ENCODE measurements around the gene OR51B6.
"Not testable (repeated sequence)": the region's sequence is repeated elsewhere in the genome, so short reads cannot be mapped to it uniquely, and the experiment has no call there.

OR51B6 gene, protein sequence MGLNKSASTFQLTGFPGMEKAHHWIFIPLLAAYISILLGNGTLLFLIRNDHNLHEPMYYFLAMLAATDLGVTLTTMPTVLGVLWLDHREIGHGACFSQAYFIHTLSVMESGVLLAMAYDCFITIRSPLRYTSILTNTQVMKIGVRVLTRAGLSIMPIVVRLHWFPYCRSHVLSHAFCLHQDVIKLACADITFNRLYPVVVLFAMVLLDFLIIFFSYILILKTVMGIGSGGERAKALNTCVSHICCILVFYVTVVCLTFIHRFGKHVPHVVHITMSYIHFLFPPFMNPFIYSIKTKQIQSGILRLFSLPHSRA

DNA sequence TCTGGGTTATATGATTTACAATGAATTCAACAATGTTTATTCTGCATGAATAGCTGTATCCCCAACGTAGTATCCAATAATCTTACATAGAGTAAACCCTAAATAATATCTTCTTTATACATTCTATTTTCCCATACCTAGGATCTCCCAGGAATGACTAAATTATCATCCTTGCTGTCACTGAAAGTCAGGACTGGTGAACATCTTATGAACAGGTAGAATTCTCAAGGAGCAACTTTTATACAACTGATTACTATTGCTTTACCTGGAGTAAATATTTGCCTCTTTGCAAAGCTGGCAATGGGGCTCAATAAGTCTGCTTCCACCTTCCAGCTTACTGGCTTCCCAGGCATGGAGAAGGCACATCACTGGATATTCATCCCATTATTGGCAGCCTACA, at the start of gene OR51B6:
OR51B6 (plus strand) TSS at position 301 of the 400 bp plus-strand sequence; CDS start at position 301, 0 bp downstream.
- no peak for DNase-seq (ENCODE audit: low spot score)

DNA sequence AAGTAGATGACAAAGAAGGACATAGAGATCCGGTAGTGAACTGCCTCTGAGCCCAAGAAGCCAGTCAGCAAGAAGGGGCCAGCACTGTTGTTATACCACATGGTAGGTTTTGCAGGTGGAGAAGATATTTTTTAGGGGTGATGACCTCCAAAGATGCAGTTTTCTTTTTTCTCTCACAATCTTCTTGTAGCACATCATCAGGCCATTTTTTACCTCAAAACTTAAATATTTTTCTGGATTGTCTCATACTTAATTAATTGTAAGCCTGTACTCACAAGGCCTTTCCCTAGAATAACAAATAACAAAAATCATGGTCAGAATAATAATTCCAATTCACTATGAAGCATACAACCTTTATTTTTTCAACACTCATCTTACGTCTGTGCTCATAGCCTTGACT, 49.5 kb upstream of the OR51B6 start, which contains the start of gene OR51B4:
OR51B4 (minus strand) TSS at position 101 of the 400 bp plus-strand sequence; CDS start at position 101, 0 bp downstream.
- no peak for DNase-seq (ENCODE audit: low spot score)

DNA sequence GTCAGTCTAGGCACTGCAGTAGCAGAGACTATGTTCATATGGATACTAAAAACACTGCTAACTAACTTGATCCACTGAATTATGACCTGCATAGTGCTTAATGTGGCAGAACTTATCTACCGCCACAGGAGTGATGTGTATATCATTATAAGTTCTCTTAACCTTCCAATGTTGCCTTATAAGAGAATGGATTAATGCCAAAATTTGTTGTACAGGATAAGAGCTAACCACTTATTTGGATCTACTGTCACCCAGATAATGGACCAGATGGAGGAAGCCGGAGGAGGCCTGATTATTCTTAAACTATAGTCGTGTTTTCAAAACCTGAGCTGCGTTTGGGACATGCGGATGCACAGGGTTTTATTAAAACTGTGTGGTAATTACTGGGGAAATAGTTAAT, 47.7 kb upstream of the OR51B6 start:
- DNase-seq (ENCODE audit: low spot score), result no peak

DNA sequence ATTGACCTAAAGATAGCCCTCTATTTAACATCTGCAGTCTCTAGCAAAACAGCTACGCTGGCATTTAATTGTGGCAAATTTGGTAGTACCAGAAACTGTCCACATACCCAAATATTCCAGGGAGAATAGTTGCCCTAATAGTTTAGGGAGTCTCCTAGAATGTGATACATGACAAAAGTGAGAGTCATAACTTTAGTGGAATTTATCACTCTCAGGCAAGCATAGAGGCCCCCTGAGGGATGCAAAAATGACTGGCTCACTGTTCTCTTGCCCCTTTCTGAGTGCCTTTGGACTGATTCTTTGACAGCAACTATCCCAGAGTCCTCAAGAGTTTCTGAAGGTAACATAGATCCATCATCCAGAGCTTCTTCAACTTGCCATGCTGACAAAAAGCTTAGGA, 47.3 kb upstream of the OR51B6 start:
- DNase-seq (ENCODE audit: low spot score), result no peak

DNA sequence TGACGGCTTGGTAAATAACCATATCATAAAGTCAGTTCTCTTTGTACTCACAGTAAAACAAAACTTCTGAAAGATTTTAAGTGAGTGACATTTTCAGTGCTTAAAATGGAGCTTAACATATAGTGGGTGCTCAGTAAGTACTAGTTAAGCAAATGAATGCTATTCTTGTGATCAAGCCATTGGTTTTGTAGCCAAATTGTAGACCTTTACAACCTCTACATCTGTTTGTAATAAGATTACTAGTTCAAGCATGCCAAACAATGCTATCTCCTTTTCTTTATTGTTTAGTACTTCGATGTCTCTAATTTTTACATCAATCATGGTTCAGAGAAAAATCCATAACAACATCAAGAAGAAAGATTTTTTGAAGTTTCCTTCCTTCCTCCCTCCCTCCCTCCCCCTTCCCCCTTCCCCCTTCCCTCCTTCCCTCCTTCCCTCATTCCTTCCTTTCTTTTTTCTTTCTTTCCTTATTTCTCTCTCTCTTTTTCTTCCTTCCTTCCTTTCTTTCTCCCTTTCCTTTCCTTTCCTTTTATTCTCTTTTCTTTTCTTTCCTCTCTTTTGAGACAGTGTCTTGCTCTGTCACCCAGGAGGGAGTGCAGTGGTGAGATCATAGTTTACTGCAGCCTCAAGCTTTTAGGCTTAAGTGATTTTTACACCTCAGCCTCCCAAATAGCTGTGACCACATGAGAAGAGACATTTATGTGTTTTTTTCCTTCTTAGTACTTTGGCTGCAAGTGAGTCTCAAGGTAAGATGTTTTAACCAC, 43.9 kb upstream of the OR51B6 start:
- no peak for DNase-seq (ENCODE audit: low spot score)

DNA sequence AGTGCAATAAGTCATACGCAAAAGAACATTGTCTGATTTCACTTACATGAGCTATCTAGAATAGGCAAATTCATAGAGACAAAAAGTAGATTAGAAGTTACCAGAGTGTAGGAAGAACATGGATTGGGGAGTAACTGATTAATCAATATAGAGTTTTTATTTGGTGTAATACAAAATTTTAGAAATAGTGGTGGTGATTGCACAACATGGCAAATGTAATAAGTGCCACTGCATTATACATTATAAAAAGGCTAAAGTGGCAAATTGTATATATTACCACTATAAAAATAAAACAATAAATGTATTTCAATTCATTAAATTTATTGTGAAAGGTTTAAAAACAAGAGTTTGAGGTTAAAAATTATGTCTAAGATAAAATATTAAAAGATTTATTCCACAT, 40.9 kb upstream of the OR51B6 start:
- DNase-seq (ENCODE audit: low spot score), result no peak

DNA sequence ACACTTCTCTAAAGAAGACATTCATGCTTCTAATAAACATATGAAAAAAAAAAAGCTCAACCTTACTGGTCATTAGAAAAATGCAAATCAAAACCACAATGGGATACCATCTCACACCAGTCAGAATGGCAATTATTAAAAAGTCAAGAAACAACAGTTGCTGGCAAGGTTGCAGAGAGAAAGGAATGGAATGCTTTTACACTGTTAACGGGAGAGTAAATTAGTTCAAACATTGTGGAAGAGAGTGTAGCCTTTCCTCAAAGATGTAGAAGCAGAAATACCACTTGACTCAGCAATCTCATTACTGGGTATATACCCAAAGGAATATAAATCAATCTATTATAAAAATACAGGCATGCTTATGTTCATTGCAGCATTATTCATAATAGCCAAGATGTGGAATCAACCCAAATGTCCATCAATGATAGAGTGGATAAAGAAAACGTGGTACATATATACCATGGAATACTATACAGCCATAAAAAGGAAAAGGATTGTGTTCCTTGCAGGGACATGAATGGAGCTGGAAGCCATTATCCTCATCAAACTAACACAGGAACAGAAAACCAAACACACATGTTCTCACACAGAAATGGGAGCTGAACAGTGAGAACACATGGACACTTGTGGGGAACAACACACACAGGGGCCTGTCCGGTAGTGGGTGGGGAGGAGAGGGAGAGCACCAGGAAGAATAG, 37.8 kb upstream of the OR51B6 start:
- not testable (repeated sequence) for DNase-seq (ENCODE audit: low spot score)

DNA sequence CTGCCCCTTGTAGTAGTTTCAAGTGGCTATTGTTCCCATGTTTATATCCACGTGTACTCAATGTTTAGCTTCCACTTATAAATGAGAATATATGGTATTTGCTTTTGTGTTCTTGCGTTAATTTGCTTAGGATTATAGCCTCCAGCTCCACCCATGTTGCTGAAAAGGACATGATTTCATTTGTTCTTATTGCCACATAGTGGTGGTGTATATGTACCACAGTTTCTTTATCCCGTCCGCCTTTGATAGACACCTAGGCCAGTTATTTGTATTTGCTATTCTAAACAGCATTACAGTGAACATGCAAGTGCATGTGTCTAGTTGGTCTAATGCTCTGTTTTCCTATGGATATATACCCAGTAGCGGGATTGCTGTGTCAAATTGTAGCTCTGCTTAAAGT, 34.0 kb upstream of the OR51B6 start:
- no peak for DNase-seq (ENCODE audit: low spot score)

DNA sequence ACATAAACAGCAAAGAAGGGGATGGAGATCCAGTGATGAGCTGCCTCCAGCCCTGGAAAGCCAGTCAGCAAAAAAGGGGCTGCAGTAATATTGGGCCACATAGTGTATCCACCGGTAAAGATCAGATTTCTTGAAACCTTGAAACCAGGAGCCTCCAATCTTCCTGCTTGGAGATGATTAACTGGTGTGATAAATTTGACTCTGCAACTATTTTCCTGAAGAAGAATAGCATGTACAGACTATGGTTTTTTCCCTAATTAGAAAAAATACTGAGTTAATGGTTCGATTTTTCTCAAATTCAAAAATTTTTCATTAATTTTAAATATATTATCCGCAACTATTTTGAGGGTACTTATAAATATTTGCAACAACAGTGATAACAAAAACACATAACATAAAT, 27.1 kb upstream of the OR51B6 start, which contains the start of gene OR51B2:
OR51B2 (minus strand) TSS at position 101 of the 400 bp plus-strand sequence; CDS start at position 101, 0 bp downstream.
- DNase-seq (ENCODE audit: low spot score), result no peak

DNA sequence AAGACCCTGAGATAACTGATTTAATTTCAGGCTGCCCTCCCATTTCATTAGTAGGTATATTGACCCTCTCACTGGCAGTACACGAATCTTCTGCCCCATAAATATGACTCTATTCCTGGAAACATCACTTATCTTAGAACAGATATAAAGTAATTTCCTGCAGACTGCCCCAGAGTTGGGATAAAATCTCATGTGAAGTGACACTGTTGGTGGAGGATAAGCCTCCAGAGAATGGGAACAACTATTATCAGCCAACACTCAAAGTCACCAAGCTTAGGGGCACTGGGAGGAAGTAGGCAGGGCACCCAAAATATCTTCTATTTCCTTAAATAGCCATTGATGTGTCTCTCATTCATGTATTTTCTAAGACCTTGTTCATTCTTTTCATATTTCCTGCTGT, 16.1 kb upstream of the OR51B6 start:
- DNase-seq (ENCODE audit: low spot score), result no peak

DNA sequence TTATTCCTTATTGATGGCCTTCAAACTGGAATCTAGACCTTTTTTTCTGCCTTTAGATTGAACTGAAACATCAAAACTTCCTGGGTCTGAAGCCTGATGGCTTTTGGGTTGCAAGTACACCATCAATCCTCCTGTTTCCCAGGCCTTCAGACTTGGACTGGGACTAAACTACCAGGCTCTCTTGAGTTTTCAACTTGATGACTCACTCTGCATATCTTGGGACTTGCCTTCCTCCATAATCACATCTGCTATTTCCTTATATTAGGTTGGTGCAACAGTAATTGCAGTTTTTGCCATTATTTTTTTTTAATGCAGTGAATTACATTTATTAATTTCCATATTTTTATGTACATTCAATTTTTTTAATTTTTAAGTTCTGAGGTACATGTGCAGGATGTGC, 15.0 kb upstream of the OR51B6 start:
- DNase-seq (ENCODE audit: low spot score), result no peak

DNA sequence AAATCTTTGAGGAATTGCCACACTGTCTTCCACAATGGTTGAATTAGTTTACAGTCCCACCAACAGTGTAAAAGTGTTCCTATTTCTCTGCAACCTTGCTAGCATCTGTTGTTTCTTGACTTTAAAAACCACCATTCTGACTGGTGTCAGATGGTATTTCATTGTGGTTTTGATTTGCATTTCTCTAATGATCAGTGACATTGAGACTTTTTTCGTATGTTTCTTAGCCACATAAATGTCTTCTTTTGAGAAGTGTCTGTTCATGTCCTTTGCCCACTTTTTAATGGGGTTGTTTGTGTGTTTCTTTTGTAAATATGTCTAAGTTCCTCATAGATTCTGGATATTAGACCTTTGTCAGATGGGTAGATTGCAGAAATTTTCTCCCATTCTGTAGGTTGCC, 14.1 kb upstream of the OR51B6 start:
- DNase-seq (ENCODE audit: low spot score), result not testable (repeated sequence)

DNA sequence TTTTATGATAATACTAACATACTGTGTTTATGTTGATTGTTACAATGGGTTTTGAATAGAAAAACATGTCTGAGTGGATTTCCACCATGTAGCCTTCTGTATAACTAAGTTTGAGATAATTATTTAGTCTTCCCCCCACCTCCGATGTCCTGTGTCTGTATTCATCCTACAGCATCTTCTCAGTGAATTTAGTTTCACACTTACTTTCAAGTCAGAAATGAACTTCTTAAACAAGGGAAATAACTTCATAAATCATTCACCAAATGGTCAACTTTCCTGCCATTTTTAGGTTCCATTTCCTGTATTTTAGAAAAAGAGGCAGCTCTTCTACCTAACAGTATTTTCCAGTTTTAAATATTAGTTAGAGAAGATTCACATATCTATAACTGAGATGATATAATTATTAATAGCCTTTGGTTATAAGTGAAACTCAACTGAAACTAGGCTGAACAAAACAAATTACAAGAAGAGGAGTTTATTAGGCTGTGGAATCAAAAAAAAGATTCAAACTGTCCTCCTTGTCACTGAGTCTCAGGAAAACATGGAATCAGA, 11.5 kb upstream of the OR51B6 start:
- no peak for DNase-seq (ENCODE audit: low spot score)

DNA sequence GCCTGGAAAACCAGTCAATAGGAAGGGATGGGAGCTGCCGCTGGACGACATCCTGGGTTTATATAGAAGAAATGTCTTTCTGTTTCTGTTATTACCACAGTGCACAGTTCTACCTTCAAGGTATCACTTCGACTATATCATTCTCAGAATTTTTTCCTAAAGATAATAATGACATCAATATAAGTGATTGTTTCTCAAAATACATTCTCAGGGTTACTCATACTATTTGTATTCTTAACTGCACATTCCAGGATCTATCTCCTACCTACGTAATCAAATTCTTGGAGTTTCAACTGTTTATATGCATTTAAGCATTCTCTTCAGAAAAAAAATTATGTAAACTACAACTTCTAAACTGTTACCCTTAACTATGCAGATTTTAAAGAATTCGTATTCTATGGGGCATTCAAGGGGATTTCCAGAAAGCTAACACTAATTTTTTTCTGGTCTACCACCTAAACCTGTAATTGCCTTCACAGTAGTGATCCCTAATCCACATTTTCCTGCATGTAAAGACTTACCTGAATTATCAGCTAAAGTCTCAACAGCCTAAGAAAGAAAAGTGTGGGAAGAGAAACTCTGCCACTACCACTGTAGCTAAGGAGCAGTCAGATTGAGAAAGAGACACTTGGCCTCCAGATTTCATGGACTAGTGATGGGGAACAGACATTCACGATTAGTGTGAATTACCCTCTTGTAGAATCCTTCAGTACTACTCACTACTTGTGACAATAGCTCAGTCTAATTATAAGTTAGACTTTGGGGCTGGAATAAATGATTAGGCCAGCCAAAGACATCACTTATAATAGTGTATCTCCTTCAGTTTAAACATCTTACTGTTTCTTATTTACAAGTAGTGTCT, 7.6 kb upstream of the OR51B6 start, which contains the start of gene OR51B5:
OR51B5 (minus strand) TSS at position 51 of the 862 bp plus-strand sequence; CDS start at position 51, 0 bp downstream.
- no peak for DNase-seq (ENCODE audit: low spot score)

DNA sequence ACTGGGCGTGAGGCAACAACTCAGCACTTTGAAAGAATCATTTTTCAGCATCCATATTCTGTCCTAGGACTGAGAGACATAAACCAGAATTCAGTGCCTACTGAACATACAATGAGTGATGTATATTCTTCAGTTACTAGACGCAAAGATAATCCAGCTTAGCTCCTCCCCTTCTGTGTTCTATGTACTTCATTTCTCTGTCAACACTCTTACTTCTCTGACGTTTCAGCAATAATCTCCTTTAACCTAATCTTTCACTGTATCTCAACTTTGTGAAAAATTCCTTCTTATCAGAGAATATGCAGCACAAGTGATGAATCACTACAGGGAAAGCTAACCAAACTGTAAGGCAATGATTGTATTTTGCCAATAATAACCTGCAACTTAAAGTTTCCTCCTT, 5.5 kb upstream of the OR51B6 start:
- DNase-seq (ENCODE audit: low spot score), result no peak

DNA sequence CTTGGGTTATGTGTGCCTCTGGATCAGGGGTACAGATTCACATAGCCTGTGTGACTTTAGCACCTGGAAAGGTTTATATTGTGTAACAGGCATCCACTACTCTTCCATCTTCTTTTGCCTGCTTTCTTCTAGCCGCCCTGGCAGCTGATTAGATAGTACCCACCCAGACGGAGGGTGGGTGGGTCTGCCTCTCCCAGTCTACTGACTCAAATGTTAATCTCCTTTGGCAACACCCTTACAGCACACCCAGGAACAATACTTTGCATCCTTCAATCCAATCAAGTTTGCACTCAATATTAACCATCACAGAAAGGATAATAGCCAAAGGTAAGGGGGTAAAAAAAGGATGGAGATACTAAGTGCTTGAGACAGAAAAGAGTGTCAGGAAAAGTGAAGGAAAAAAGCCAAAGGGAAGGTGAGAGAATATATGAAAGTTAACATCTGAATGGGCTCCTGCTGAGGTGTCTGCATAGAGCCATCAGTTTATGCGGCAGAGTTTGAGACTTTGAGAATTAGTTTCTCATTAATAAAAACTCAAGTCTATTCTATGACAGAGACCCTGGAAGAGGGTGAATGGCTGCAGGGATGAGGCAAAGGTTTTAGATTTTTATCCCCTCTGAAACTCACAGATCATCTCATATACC, 2.6 kb upstream of the OR51B6 start:
- no peak for DNase-seq (ENCODE audit: low spot score)

DNA sequence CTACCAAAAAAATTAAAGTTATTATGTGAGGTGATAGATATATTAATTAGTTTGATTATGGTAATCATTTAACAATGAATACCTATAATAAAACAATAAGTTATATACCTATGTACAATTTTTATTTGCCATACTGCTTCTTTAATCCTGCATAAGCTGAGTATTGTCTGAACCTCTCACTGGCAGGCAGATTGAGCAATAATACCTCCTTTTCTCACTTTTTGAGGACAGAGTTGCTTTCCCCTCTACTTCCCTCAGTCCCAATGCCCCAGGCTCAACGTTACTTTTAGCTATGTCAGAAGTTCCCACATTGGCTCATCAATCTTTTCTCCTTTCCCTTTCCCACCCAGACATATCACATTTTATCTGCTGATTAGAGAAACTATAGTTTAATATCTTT, 1.8 kb upstream of the OR51B6 start:
- DNase-seq (ENCODE audit: low spot score), result no peak

DNA sequence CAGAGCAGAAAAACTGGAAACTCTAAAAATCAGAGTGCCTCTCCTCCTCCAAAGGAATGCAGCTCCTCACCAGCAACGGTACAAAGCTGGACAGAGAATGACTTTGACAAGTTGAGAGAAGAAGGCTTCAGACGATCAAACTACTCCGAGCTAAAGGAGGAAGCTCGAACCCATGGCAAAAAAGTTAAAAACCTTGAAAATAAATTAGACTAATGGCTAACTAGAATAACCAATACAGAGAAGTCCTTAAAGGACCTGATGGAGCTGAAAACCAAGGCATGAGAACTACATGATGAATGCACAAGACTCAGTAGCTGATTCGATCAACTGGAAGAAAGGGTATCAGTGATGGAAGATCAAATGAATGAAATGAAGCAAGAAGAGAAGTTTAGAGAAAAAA, 4.7 kb downstream of the OR51B6 start:
- DNase-seq (ENCODE audit: low spot score), result not testable (repeated sequence)

DNA sequence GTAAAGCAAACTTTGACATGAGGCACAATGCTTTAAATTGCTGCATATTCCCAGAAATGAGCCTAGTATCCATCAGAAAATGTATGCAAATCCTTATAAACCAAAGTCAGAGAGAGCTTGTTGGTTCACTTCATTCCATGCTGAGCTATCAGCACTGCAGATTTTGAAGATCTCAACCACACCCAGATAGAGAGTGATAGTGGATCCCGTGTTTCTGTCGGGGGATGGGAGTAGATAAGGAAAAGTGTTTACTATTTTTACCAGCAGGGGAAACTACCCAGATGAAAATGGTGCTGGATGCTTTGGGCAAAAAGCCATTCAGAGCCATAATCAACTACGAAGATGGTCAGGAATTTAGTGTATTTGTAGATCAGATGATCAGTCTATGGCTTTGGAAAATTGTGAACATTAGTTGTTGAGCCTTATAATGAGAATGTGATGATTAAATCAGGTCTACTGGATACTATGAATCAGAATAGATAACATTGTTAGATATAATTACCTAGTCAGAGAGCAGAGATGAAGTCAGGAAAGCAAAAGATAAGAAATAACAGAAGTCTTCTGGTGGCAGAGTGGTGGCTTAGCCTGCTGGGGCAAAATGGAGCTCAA, 10.8 kb downstream of the OR51B6 start:
- DNase-seq (ENCODE audit: low spot score), result no peak

DNA sequence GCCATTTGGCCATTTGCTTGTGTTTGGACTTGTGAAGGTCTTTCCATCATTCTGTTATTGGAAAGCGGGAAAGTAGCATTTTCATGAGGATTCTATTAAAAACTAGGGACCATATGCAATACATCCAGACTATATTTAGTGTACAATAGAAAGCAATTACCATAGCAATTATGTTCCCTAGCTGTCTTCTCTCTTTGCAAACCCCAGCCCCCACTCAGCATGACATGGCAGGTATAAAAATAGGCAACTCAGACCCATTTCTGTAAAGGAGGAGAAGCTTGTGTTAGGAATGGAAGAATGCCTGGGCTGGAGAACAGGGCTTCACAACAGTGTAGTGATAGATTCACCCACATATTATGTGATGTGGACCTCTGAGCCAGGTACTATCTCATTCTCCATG, 12.4 kb downstream of the OR51B6 start:
- DNase-seq (ENCODE audit: low spot score), result no peak

Data from LoVo (cell line).